GM19035 (cell line): ENCODE results near the gene P3H1.
"Not testable (repeated sequence)": the region's sequence is repeated elsewhere in the genome, so short reads cannot be mapped to it uniquely, and the experiment has no call there.

Source experiments
- ATAC-seq: cut with Tn5 transposase; IDR thresholded peaks from one replicate; pipeline ENCODE4 v1.9.1; 2021; ENCODE audit not compliant: unreplicated experiment

The P3H1 gene

GRCh38 chr1:42766741-42767509 is at the start of gene P3H1, which contains the start of gene C1orf50:
P3H1 (minus strand) TSS chr1:42767028; CDS start chr1:42766971, 57 bp downstream.
C1orf50 (plus strand) TSS chr1:42767249; CDS start chr1:42767312, 63 bp downstream.
- ATAC-seq, result peak; percentile 80

GRCh38 chr1:42815941-42816584 is 49.2 kb upstream of the P3H1 start:
- ATAC-seq, result no peak

GRCh38 chr1:42814815-42815214 is 48.0 kb upstream of the P3H1 start:
- not testable (repeated sequence) for ATAC-seq

GRCh38 chr1:42807056-42807668 is 40.3 kb upstream of the P3H1 start:
- no peak for ATAC-seq

GRCh38 chr1:42806593-42806992 is 39.8 kb upstream of the P3H1 start:
- ATAC-seq, result no peak

- ATAC-seq, result no peak
Measured at GRCh38 chr1:42806171-42806570, 39.3 kb upstream of the P3H1 start.

- ATAC-seq, result no peak
Measured at GRCh38 chr1:42801832-42802473, 35.1 kb upstream of the P3H1 start.

- no peak for ATAC-seq
Measured at GRCh38 chr1:42797979-42798378, 31.2 kb upstream of the P3H1 start.

- ATAC-seq, result no peak
Measured at GRCh38 chr1:42797414-42797813, 30.6 kb upstream of the P3H1 start.

- no peak for ATAC-seq
Measured at GRCh38 chr1:42793824-42794223, 27.0 kb upstream of the P3H1 start.

- no peak for ATAC-seq
Measured at GRCh38 chr1:42788021-42788420, 21.2 kb upstream of the P3H1 start.

- ATAC-seq, result no peak
Measured at GRCh38 chr1:42786097-42786496, 19.3 kb upstream of the P3H1 start.

GRCh38 chr1:42784946-42785693 is 18.3 kb upstream of the P3H1 start, which contains the start of gene TMEM269:
TMEM269 (plus strand) TSS chr1:42784991; CDS start chr1:42789894, 4,903 bp downstream.
- no peak for ATAC-seq

- ATAC-seq, result no peak
Measured at GRCh38 chr1:42784547-42784945, 17.7 kb upstream of the P3H1 start.

GRCh38 chr1:42783092-42783491 is 16.3 kb upstream of the P3H1 start:
- ATAC-seq, result no peak

- ATAC-seq, result no peak
Measured at GRCh38 chr1:42780176-42780575, 13.3 kb upstream of the P3H1 start.

GRCh38 chr1:42779725-42780124 is 12.9 kb upstream of the P3H1 start:
- no peak for ATAC-seq

- ATAC-seq, result no peak
Measured at GRCh38 chr1:42777852-42778251, 11.0 kb upstream of the P3H1 start.

- ATAC-seq, result no peak
Measured at GRCh38 chr1:42776502-42776901, 9.7 kb upstream of the P3H1 start.

- ATAC-seq, result no peak
Measured at GRCh38 chr1:42774928-42775526, 8.2 kb upstream of the P3H1 start.
